RWPE1 (cell line): ENCODE measurements around the gene GJB5.

Experiments used
- CTCF ChIA-PET: fragments of 350-600 bp; sonication (Branson Sonifier 250); formaldehyde crosslinking; extraction: SDS; loops from one replicate; lab custom pipeline; 2021; lab: Yijun Ruan, JAX
- POLR2A ChIA-PET: fragments of 400-600 bp; formaldehyde crosslinking; extraction: SDS; loops from one replicate; lab custom pipeline; 2020; ENCODE audit warnings: antibody characterized with exemption; ENCODE audit not compliant: low non-redundant PET; lab: Yijun Ruan, JAX
- DNase-seq: peaks from one replicate; pipeline ENCODE4 v3.0.0; 2012; ENCODE audit warnings: low spot score
- H3K27ac ChIP-seq: fragments of 450-650 bp; 2 replicates; pipeline ENCODE4 v1.5.1; 2017
- CTCF ChIP-seq: fragments of 450-650 bp; conservative IDR thresholded peaks from 2 replicates; pipeline ENCODE4 v1.5.1; 2017; ENCODE audit warnings: low read depth, mild to moderate bottlenecking

The GJB5 gene

GRCh38 chr1:34792868-34793727 lies 38.3 kb downstream of the GJB5 start, which contains the start of gene GJA4:
TSS of gene GJA4 (plus strand) at chr1:34792999. CDS start at chr1:34794214, 1,215 bp downstream.
- no peak within 1 kb of the TSS for H3K27ac ChIP-seq
- no peak for DNase-seq
- ChIA-PET POLR2A (no interaction called here), CTCF (no interaction called here)
- TF ChIP-seq CTCF = no peak

GRCh38 chr1:34794001-34794789 lies 39.3 kb downstream of the GJB5 start:
- no peak for TF ChIP-seq CTCF
- POLR2A ChIA-PET = no interaction called here
- H3K27ac ChIP-seq = no peak overlapping the region
- CTCF ChIA-PET = no interaction called here
- DNase-seq = no peak

GRCh38 chr1:34794790-34795180 lies 39.9 kb downstream of the GJB5 start:
- ChIA-PET POLR2A (no interaction called here), CTCF (no interaction called here)
- no peak for TF ChIP-seq CTCF
- DNase-seq = no peak
- no peak overlapping the region for H3K27ac ChIP-seq

GRCh38 chr1:34795916-34796315 lies 41.1 kb downstream of the GJB5 start:
- CTCF ChIA-PET = interaction anchor here (0.7 kb wide), 1 partner anchor 56 kb away, joined by 3 read pairs; no protein-coding TSS in a partner anchor
- H3K27ac ChIP-seq = no peak overlapping the region
- DNase-seq = no peak
- POLR2A ChIA-PET = no interaction called here
- TF ChIP-seq CTCF = no peak

GRCh38 chr1:34796990-34797389 lies 42.1 kb downstream of the GJB5 start:
- CTCF ChIA-PET = interaction anchor here (0.6 kb wide), 1 partner anchor 54 kb away, joined by 3 read pairs; no protein-coding TSS in a partner anchor
- no peak for TF ChIP-seq CTCF
- H3K27ac ChIP-seq = no peak overlapping the region
- POLR2A ChIA-PET = interaction anchor here (0.5 kb wide), 1 partner anchor 479 kb away, joined by 13 read pairs; no protein-coding TSS in a partner anchor
- DNase-seq = no peak

GRCh38 chr1:34800214-34800613 lies 45.4 kb downstream of the GJB5 start:
- TF ChIP-seq CTCF = no peak
- POLR2A ChIA-PET = no interaction called here
- no peak for DNase-seq
- H3K27ac ChIP-seq = no peak overlapping the region
- CTCF ChIA-PET = interaction anchor here (1.0 kb wide), 1 partner anchor 52 kb away, joined by 4 read pairs; no protein-coding TSS in a partner anchor
